Gastrocnemius medialis (tissue), 4 donors: Measurements from ENCODE around the gene SLC25A29. TPM values are rescaled to one million over a fixed set of nuclear protein-coding genes. Genes with fewer than 3 reads are reported as not detected.

Source experiments
- ATAC-seq, 2 donors: fragments of 150-250 bp; one replicate each; pipeline ENCODE4 v1.9.1; 2016
- DNase-seq, 2 donors: peaks; one replicate each; pipeline ENCODE4 v3.0.0-alpha.2; 2019
- H3K27ac ChIP-seq, 4 donors: fragments of 200-600 bp; sonication (generic); 1 replicate in 1 of 4; 2 replicates in 3 of 4; pipeline ENCODE4 v1.5.1; 2016 to 2018; ENCODE audit warnings: mild to moderate bottlenecking in 2 of 4, moderate library complexity in 1 of 4
- H3K27me3 ChIP-seq, 3 donors: fragments of 200-600 bp; sonication (generic) in 2 of 3; 1 replicate in 1 of 3; 2 replicates in 2 of 3; pipeline versions ENCODE4 v1.5.1 to v1.6.0; 2016 to 2019; ENCODE audit warnings: mild to moderate bottlenecking in 1 of 3, moderate library complexity in 1 of 3
- H3K36me3 ChIP-seq, 2 donors: fragments of 200-600 bp; sonication (generic) in 1 of 2; one replicate each; pipeline ENCODE4 v1.5.1; 2017 to 2018
- H3K4me1 ChIP-seq, 2 donors: fragments of 200-600 bp; sonication (generic) in 1 of 2; one replicate each; pipeline ENCODE4 v1.5.1; 2016 to 2017; ENCODE audit warnings: mild to moderate bottlenecking in 2 of 2
- H3K4me3 ChIP-seq, 4 donors: fragments of 200-600 bp; sonication (generic) in 3 of 4; 1 replicate in 1 of 4; 2 replicates in 3 of 4; pipeline ENCODE4 v1.5.1; 2016 to 2019; ENCODE audit warnings: mild to moderate bottlenecking in 2 of 4
- H3K9me3 ChIP-seq, 3 donors: fragments of 200-600 bp; sonication (generic) in 2 of 3; 1 replicate in 1 of 3; 2 replicates in 2 of 3; pipeline ENCODE4 v1.5.1; 2016 to 2019
- POLR2A ChIP-seq, 2 donors: fragments of 450-650 bp; IDR thresholded peaks; one replicate each; pipeline ENCODE4 v1.6.1; 2017; ENCODE audit warnings: antibody characterized with exemption in 2 of 2, mild to moderate bottlenecking in 2 of 2, moderate library complexity in 2 of 2
- in situ Hi-C, 4 donors: fragments of 200-750 bp; cut with MboI; loops; one replicate each; pipeline versions ENCODE4 v1.15.0 to v1.8.0; 2017; ENCODE audit warnings: low sequenced_read_pairs in 4 of 4
- intact Hi-C: fragments of 100-400 bp; cut with DNase I; formaldehyde crosslinking; loops from one replicate; pipeline ENCODE4 v1.15.1; 2023; ENCODE audit warnings: low total_unique reads
- total RNA-seq, 4 donors: library from RNA; depleted of rRNA; stranded (reverse); fragments of >200 nt; gene quantifications; one replicate each; pipeline versions ENCODE4 v1.1.0 to v1.2.3, GENCODE V29; 2016
- TF ChIP-seq, protein P1 (sequence below), 5 experiments: fragments of 450-650 bp in 3 of 5; fragments of 200-600 bp in 2 of 5; sonication (generic) in 2 of 5; IDR thresholded peaks in 4 of 5; conservative IDR thresholded peaks in 1 of 5; 1 replicate in 4 of 5; 2 replicates in 1 of 5; pipeline ENCODE4 v1.5.1; 2016 to 2019; ENCODE audit warnings: antibody characterized with exemption in 5 of 5, mild to moderate bottlenecking in 3 of 5, moderate library complexity in 3 of 5

Gene SLC25A29
- total RNA-seq, 4 donors from 2014 or later, result 9.0 to 17.4 (median 13.4) TPM

GRCh38 chr14:100252684-100253083, 53.6 kb downstream of the SLC25A29 start:
- DNase-seq (no peak), ATAC-seq (no peak)
- in situ Hi-C loops (no loop called here), intact Hi-C loops (no loop called here)
- Histone ChIP-seq H3K27me3 (no peaks in the 10 kb centered on the region), H3K4me1 (peaks cover 33 to 34% of the 10 kb centered on the region in 2 donors), H3K27ac (no peak overlapping the region), H3K4me3 (no peak overlapping the region), H3K36me3 (no peaks in the 10 kb centered on the region), H3K9me3 (no peaks in the 10 kb centered on the region)
- TF ChIP-seq, protein P1, sequence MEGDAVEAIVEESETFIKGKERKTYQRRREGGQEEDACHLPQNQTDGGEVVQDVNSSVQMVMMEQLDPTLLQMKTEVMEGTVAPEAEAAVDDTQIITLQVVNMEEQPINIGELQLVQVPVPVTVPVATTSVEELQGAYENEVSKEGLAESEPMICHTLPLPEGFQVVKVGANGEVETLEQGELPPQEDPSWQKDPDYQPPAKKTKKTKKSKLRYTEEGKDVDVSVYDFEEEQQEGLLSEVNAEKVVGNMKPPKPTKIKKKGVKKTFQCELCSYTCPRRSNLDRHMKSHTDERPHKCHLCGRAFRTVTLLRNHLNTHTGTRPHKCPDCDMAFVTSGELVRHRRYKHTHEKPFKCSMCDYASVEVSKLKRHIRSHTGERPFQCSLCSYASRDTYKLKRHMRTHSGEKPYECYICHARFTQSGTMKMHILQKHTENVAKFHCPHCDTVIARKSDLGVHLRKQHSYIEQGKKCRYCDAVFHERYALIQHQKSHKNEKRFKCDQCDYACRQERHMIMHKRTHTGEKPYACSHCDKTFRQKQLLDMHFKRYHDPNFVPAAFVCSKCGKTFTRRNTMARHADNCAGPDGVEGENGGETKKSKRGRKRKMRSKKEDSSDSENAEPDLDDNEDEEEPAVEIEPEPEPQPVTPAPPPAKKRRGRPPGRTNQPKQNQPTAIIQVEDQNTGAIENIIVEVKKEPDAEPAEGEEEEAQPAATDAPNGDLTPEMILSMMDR (IDR thresholded peaks at IDR 0.05 in 4 of 5, conservative IDR thresholded peaks at IDR 0.05 in 1 of 5), result no peak
- no peak for TF ChIP-seq POLR2A (IDR thresholded peaks at IDR 0.05)

DNA sequence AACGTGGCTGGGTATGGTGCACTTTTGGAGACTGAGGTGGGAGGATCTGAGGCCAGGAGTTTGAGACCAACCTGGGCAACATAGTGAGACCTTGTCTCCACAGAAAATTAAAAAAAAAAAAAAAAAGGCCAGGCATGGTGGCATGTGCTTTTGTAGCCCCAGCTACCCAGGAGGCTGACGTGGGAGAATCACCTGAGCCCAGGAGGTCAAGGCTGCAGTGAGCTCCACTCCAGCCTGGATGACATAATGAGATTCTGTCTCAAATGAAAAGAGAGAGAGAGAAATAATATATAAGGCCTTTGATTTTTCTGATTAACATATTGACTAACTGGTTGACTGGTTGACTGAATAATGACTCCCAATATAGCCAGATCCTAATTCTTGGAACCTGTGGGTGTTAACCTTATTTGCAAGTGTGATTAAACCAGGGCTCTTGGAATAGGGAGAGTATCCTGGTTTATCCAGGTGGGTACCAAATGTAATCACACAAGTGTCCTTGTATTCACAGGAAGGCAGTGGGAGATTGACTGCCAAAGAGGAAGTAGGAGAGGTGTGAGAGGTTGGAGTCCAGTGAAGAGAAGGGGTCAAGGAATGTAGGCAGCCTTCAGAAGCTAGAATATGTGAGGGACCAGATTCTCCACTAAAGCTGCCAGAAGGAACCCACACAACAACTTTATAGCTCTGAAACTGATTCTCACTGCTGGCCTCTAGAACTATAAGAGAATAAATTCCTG, 55.3 kb downstream of the SLC25A29 start:
- in situ Hi-C loops (no loop called here), intact Hi-C loops (no loop called here)
- H3K4me1 ChIP-seq, result peaks cover 49 to 50% of the 10 kb centered on the region in 2 donors
- H3K9me3 ChIP-seq, result no peaks in the 10 kb centered on the region
- H3K36me3 ChIP-seq, result no peaks in the 10 kb centered on the region
- H3K27me3 ChIP-seq, result no peaks in the 10 kb centered on the region
- H3K27ac ChIP-seq, result no peak overlapping the region
- TF ChIP-seq, protein P1 (IDR thresholded peaks at IDR 0.05 in 4 of 5, conservative IDR thresholded peaks at IDR 0.05 in 1 of 5), result no peak
- TF ChIP-seq POLR2A (IDR thresholded peaks at IDR 0.05), result no peak
- ATAC-seq, result no peak
- H3K4me3 ChIP-seq, result no peak overlapping the region
- no peak for DNase-seq

DNA sequence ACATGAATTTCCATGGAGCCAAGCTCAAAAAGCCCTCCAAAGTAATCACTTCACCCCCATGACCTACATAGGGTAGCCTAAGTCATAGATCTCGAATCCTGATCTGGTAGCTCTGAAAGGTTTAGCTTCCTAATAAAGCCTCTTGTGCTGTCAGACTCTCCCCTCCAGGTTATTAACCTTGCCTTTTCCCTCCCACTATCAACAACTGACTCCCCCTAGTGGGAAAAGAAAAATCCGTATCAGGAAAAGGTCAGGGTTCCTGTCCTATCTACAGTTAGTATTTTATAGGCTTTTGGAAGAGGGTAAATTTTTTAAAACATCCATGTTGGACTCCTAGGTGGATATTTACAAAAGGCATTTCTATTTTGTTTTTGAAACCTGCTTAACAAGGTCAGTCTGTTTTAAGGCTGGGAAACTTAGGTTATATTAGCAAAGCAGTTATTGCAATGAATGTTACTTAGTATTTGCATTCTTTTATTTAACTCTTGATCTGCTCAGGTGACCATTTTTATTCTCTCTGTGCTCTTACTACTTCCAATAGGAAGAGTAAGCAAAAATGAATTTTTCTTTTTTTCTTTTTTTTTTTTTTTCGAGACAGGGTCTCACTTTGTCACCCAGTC, 59.3 kb downstream of the SLC25A29 start:
- Histone ChIP-seq H3K27me3 (no peaks in the 10 kb centered on the region), H3K4me1 (peaks cover 60 to 62% of the 10 kb centered on the region in 2 donors), H3K27ac (peak overlapping the region in 1 of 4 donors; percentile 32), H3K9me3 (no peaks in the 10 kb centered on the region), H3K4me3 (no peak overlapping the region), H3K36me3 (no peaks in the 10 kb centered on the region)
- TF ChIP-seq, protein P1 (IDR thresholded peaks at IDR 0.05 in 4 of 5, conservative IDR thresholded peaks at IDR 0.05 in 1 of 5), result peak in 4 of 5 experiments; percentile 17 to 67 (median 42)
- TF ChIP-seq POLR2A (IDR thresholded peaks at IDR 0.05), result no peak
- DNase-seq (no peak), ATAC-seq (peak; percentile 56 to 66)
- intact Hi-C loops (no loop called here), in situ Hi-C loops (no loop called here)

GRCh38 chr14:100243020-100243419, 63.2 kb downstream of the SLC25A29 start:
- Histone ChIP-seq H3K27me3 (no peaks in the 10 kb centered on the region), H3K4me3 (no peak overlapping the region), H3K4me1 (peaks cover 50 to 53% of the 10 kb centered on the region in 2 donors), H3K36me3 (no peaks in the 10 kb centered on the region), H3K27ac (peak overlapping the region in 2 of 4 donors; percentile 9 to 19), H3K9me3 (no peaks in the 10 kb centered on the region)
- intact Hi-C loops (loop anchor here (5.0 kb wide), 1 partner anchor 44 kb away; no protein-coding TSS in a partner anchor), in situ Hi-C loops (no loop called here)
- ATAC-seq (no peak), DNase-seq (no peak)
- TF ChIP-seq, protein P1 (IDR thresholded peaks at IDR 0.05 in 4 of 5, conservative IDR thresholded peaks at IDR 0.05 in 1 of 5), result no peak
- TF ChIP-seq POLR2A (IDR thresholded peaks at IDR 0.05), result no peak
